ENCODE data around the gene EDIL3. TPM values are rescaled to one million over a fixed set of nuclear protein-coding genes. Genes with fewer than 3 reads are reported as not detected.

Gene EDIL3
- total RNA-seq, 1 experiment from 2014 or later = 0.32 TPM

GRCh38 chr5:84092738-84093137 is 291.9 kb downstream of the EDIL3 start:
- H3K4me3 ChIP-seq (replicated peaks in 1 of 2; ENCODE audit: low read depth in 1 of 2, low read length in 2 of 2) = no peak overlapping the region
- H3K9me2 ChIP-seq (ENCODE audit: insufficient read depth) = no peaks in the 10 kb centered on the region
- TF ChIP-seq MAX (IDR thresholded peaks at IDR 0.05) (no peak), CEBPB (IDR thresholded peaks at IDR 0.05; ENCODE audit: low read depth) (no peak), JUND (IDR thresholded peaks at IDR 0.05) (no peak), SP1 (IDR thresholded peaks at IDR 0.05; ENCODE audit: low read depth) (no peak), SIN3A (IDR thresholded peaks at IDR 0.05; ENCODE audit: low read depth) (no peak)
- TF ChIP-seq, protein P1, sequence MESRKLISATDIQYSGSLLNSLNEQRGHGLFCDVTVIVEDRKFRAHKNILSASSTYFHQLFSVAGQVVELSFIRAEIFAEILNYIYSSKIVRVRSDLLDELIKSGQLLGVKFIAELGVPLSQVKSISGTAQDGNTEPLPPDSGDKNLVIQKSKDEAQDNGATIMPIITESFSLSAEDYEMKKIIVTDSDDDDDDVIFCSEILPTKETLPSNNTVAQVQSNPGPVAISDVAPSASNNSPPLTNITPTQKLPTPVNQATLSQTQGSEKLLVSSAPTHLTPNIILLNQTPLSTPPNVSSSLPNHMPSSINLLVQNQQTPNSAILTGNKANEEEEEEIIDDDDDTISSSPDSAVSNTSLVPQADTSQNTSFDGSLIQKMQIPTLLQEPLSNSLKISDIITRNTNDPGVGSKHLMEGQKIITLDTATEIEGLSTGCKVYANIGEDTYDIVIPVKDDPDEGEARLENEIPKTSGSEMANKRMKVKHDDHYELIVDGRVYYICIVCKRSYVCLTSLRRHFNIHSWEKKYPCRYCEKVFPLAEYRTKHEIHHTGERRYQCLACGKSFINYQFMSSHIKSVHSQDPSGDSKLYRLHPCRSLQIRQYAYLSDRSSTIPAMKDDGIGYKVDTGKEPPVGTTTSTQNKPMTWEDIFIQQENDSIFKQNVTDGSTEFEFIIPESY (IDR thresholded peaks at IDR 0.05; ENCODE audit: extremely low read depth, insufficient replicate concordance, low read length) = no peak
- TF ChIP-seq, protein P2, sequence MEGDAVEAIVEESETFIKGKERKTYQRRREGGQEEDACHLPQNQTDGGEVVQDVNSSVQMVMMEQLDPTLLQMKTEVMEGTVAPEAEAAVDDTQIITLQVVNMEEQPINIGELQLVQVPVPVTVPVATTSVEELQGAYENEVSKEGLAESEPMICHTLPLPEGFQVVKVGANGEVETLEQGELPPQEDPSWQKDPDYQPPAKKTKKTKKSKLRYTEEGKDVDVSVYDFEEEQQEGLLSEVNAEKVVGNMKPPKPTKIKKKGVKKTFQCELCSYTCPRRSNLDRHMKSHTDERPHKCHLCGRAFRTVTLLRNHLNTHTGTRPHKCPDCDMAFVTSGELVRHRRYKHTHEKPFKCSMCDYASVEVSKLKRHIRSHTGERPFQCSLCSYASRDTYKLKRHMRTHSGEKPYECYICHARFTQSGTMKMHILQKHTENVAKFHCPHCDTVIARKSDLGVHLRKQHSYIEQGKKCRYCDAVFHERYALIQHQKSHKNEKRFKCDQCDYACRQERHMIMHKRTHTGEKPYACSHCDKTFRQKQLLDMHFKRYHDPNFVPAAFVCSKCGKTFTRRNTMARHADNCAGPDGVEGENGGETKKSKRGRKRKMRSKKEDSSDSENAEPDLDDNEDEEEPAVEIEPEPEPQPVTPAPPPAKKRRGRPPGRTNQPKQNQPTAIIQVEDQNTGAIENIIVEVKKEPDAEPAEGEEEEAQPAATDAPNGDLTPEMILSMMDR (IDR thresholded peaks at IDR 0.05 in 2 of 3, conservative IDR thresholded peaks at IDR 0.05 in 1 of 3; ENCODE audit: borderline replicate concordance in 1 of 3, insufficient read depth in 1 of 3, low read depth in 2 of 3, low read length in 2 of 3) = no peak
- no peaks in the 10 kb centered on the region for H4K20me1 ChIP-seq (ENCODE audit: insufficient read depth)
- H3K4me2 ChIP-seq (ENCODE audit: low read length) = no peak overlapping the region
- CTCF ChIA-PET = no interaction called here
- no peak for DNase-seq (ENCODE audit: low read depth, low spot score)
- H3K36me3 ChIP-seq (ENCODE audit: control insufficient read depth in 1 of 2, insufficient read depth in 2 of 2, low read length in 2 of 2) = no peaks in the 10 kb centered on the region
- POLR2A ChIA-PET = no interaction called here
- no TSS peak for BruUV-seq (replicated peaks)
- H3K4me1 ChIP-seq (ENCODE audit: control insufficient read depth in 1 of 2, insufficient read depth in 2 of 2, low read length in 2 of 2) = no peaks in the 10 kb centered on the region
- H2AFZ ChIP-seq (ENCODE audit: low read depth, low read length, poor library complexity, severe bottlenecking) = no peak overlapping the region
- no peaks in the 10 kb centered on the region for H3K9me3 ChIP-seq (ENCODE audit: control insufficient read depth in 1 of 2, insufficient read depth in 1 of 2, low read depth in 1 of 2, low read length in 2 of 2)
- RAD21 ChIA-PET (ENCODE audit: low non-redundant PET in 1 of 2, low total read pairs in 2 of 2, uncharacterized antibody in 2 of 2, unreplicated experiment in 2 of 2) = no interaction called here
- intact Hi-C loops (cut with micrococcal nuclease) = no loop called here
- no peak overlapping the region for H3K9ac ChIP-seq (ENCODE audit: low read length)
- H3K27me3 ChIP-seq (ENCODE audit: insufficient read depth, low read length) = no peaks in the 10 kb centered on the region
- no peaks in the 10 kb centered on the region for H3K79me2 ChIP-seq (ENCODE audit: insufficient read depth, low read length)
- H3K27ac ChIP-seq (ENCODE audit: low read depth, low read length) = no peak overlapping the region
- no peak for ATAC-seq

Data from HCT116 (cell line).